Testis (tissue), 3 donors: ENCODE measurements around the gene RPGRIP1. TPM values are rescaled to one million over a fixed set of nuclear protein-coding genes. Genes with fewer than 3 reads are reported as not detected.
"Not testable (repeated sequence)": the region's sequence is repeated elsewhere in the genome, so short reads cannot be mapped to it uniquely, and the experiment has no call there.

Experiments
- DNase-seq: peaks from one replicate; pipeline ENCODE4 v3.0.0-alpha.2; 2019
- H3K27ac ChIP-seq, 2 donors: fragments of 200-600 bp; sonication (generic); one replicate each; pipeline ENCODE4 v1.5.1; 2019
- H3K27me3 ChIP-seq: fragments of 200-600 bp; sonication (generic); one replicate; pipeline ENCODE4 v1.5.1; 2019
- H3K36me3 ChIP-seq: fragments of 200-600 bp; sonication (generic); one replicate; pipeline ENCODE4 v1.5.1; 2017; ENCODE audit warnings: low read depth; ENCODE audit errors: missing control alignments
- H3K4me1 ChIP-seq: fragments of 200-600 bp; sonication (generic); one replicate; pipeline ENCODE4 v1.5.1; 2019
- H3K4me3 ChIP-seq, 2 donors: fragments of 200-600 bp; sonication (generic); one replicate each; pipeline ENCODE4 v1.5.1; 2017 to 2019
- H3K9me3 ChIP-seq: fragments of 200-600 bp; sonication (generic); one replicate; pipeline ENCODE4 v1.5.1; 2017
- POLR2A ChIP-seq: fragments of 450-650 bp; IDR thresholded peaks from one replicate; pipeline ENCODE4 v1.6.1; 2017; ENCODE audit warnings: antibody characterized with exemption, mild to moderate bottlenecking, moderate library complexity
- WGBS, 2 donors: methylation state at CpG; one replicate each; pipeline ENCODE4 v1.1.5; 2018; 5-methylcytosine and 5-hydroxymethylcytosine counted together
- intact Hi-C: fragments of 100-400 bp; cut with DNase I; formaldehyde crosslinking; loops from one replicate; pipeline ENCODE4 v1.15.1; 2023; ENCODE audit warnings: low total_unique reads
- polyA plus RNA-seq: library from polyadenylated mRNA; stranded (reverse); fragments of 350-450 nt; fragmentation: Illumina TruSeq; extraction: RNeasy Lipid Tissue Mini Kit (QIAGEN cat#74804); gene quantifications from one replicate; pipeline ENCODE4 v1.2.3, GENCODE V29; 2014; ENCODE audit warnings: low read depth, low replicate concordance; ENCODE audit not compliant: insufficient read depth
- total RNA-seq, 2 donors: library from RNA; depleted of rRNA; stranded (reverse); fragments of >200 nt; gene quantifications; one replicate each; pipeline ENCODE4 v1.2.3, GENCODE V29; 2016
- TF ChIP-seq, protein P1 (sequence below), 3 experiments: fragments of 450-650 bp in 2 of 3; fragments of 200-600 bp in 1 of 3; sonication (generic) in 1 of 3; IDR thresholded peaks; one replicate each; pipeline ENCODE4 v1.5.1; 2016 to 2019; ENCODE audit warnings: antibody characterized with exemption in 3 of 3, mild to moderate bottlenecking in 2 of 3, moderate library complexity in 1 of 3

Gene RPGRIP1
- total and polyA plus RNA-seq, 3 donors from 2014 or later, result 35.7 to 110 (median 38.9) TPM

DNA sequence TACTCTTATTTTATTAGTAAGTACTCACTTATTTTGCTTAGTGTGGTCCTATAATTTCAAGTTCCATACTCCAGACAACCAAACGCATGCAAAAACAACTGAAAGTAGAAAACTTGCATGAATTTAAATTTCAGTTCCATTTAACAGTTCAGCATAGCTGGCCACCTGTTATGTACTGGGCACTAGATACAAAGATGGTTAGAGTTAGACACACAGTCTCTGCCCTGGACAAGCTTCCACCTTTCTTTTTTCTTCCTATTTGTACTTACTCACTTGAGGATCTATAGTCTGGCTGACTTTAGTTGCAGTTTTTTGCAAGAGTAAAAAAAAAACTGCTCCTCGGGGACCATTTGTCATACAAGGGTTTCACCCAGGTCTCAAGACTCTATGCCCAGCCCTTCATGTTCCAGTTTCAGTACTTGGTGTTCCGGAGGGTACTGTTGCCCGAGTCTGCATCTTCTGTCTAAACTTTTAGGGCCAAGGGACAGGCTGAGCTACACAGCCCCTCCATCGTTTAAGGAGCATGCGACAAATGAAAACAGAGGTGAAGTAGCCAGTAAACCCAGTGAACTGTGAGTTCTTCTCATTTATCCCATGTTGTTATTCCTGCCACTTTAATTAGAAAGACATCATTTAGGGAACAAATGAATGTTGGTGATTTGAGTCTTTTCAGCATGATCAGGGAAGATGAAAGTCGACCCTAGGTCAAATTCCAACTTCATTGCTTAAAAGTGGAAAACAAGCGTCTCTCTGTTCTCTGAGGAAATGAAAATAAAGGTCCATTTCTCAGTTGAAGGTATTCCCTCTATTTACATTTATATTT is 22.3 kb downstream of the RPGRIP1 start:
- WGBS, 2 donors, result 75 to 82% methylated on average over 8 of the region's 8 CpGs
- TF ChIP-seq POLR2A, result no peak
- TF ChIP-seq, protein P1, sequence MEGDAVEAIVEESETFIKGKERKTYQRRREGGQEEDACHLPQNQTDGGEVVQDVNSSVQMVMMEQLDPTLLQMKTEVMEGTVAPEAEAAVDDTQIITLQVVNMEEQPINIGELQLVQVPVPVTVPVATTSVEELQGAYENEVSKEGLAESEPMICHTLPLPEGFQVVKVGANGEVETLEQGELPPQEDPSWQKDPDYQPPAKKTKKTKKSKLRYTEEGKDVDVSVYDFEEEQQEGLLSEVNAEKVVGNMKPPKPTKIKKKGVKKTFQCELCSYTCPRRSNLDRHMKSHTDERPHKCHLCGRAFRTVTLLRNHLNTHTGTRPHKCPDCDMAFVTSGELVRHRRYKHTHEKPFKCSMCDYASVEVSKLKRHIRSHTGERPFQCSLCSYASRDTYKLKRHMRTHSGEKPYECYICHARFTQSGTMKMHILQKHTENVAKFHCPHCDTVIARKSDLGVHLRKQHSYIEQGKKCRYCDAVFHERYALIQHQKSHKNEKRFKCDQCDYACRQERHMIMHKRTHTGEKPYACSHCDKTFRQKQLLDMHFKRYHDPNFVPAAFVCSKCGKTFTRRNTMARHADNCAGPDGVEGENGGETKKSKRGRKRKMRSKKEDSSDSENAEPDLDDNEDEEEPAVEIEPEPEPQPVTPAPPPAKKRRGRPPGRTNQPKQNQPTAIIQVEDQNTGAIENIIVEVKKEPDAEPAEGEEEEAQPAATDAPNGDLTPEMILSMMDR (IDR thresholded peaks at IDR 0.05), result no peak
- H3K27me3 ChIP-seq, result no peaks in the 10 kb centered on the region
- DNase-seq, result no peak
- H3K9me3 ChIP-seq, result no peaks in the 10 kb centered on the region
- intact Hi-C loops, result no loop called here
- no peak overlapping the region for H3K4me3 ChIP-seq
- no peak overlapping the region for H3K27ac ChIP-seq
- H3K4me1 ChIP-seq, result no peaks in the 10 kb centered on the region
- H3K36me3 ChIP-seq, result no peaks in the 10 kb centered on the region

DNA sequence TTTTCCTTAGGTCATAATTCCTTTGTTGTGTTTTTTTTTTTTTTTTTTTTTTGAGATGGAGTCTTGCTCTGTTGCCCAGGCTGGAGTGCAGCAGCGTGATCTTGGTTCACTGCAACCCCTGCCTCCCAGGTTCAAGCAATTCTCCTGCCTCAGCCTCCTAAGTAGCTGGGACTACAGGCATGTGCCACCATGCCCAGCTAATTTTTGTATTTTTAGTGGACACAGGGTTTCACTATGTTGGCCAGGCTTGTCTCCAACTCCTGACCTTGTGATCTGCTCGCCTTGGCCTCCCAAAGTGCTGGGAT is 22.9 kb downstream of the RPGRIP1 start:
- H3K36me3 ChIP-seq, H3K9me3 ChIP-seq, H3K4me3 ChIP-seq, H3K27ac ChIP-seq, H3K4me1 ChIP-seq, H3K27me3 ChIP-seq, intact Hi-C loops, DNase-seq: not testable (repeated sequence)
- WGBS, 2 donors, result 86 to 96% methylated on average over 2 of the region's 2 CpGs

DNA sequence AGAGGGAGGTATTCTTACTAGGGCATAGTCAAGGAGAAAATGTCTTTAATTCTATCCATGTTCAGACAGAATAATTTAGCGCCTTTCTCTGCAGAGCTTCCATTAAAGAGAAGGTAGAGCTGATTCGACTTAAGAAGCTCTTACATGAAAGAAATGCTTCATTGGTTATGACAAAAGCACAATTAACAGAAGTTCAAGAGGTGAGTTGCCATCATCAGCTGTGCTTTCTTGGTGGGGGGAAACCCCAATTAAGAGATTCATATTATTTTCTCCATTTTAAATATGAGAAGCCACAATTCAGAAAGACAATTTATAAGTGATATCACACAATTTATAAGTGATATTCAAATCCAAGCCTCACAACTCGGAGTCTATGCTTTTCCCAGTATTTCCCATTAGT is 27.8 kb downstream of the RPGRIP1 start:
- WGBS, 2 donors, result 78 to 80% methylated on average over 3 of the region's 3 CpGs
- Histone ChIP-seq H3K27me3 (no peaks in the 10 kb centered on the region), H3K4me1 (no peaks in the 10 kb centered on the region), H3K4me3 (no peak overlapping the region), H3K36me3 (no peaks in the 10 kb centered on the region), H3K9me3 (no peaks in the 10 kb centered on the region), H3K27ac (no peak overlapping the region)
- DNase-seq, result no peak
- no peak for TF ChIP-seq POLR2A
- TF ChIP-seq, protein P1 (IDR thresholded peaks at IDR 0.05), result no peak
- intact Hi-C loops, result no loop called here

DNA sequence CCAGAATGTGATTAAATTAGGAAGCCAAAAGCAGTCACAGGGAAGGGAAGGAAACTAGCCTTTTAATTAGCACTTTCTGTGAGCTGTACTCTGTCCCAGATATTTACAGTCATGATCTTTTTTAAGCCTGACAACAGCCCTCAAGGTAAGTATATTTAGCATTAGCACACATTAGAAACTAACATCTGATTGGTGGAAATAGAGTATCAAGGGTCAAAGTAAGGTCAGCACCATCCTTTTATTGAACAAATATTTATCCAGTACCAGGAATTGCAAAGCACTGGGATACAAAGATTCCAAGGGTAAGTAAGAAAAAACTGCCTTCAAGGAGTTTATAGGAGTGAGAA is 28.2 kb downstream of the RPGRIP1 start:
- no peaks in the 10 kb centered on the region for H3K9me3 ChIP-seq
- no peaks in the 10 kb centered on the region for H3K27me3 ChIP-seq
- no peaks in the 10 kb centered on the region for H3K4me1 ChIP-seq
- peak overlapping the region in 1 of 2 donors; percentile 26 for H3K27ac ChIP-seq
- DNase-seq, result no peak
- intact Hi-C loops, result no loop called here
- H3K36me3 ChIP-seq, result no peaks in the 10 kb centered on the region
- peak overlapping the region in 1 of 2 donors; percentile 48 for H3K4me3 ChIP-seq
- TF ChIP-seq, protein P1 (IDR thresholded peaks at IDR 0.05), result no peak
- TF ChIP-seq POLR2A, result no peak

DNA sequence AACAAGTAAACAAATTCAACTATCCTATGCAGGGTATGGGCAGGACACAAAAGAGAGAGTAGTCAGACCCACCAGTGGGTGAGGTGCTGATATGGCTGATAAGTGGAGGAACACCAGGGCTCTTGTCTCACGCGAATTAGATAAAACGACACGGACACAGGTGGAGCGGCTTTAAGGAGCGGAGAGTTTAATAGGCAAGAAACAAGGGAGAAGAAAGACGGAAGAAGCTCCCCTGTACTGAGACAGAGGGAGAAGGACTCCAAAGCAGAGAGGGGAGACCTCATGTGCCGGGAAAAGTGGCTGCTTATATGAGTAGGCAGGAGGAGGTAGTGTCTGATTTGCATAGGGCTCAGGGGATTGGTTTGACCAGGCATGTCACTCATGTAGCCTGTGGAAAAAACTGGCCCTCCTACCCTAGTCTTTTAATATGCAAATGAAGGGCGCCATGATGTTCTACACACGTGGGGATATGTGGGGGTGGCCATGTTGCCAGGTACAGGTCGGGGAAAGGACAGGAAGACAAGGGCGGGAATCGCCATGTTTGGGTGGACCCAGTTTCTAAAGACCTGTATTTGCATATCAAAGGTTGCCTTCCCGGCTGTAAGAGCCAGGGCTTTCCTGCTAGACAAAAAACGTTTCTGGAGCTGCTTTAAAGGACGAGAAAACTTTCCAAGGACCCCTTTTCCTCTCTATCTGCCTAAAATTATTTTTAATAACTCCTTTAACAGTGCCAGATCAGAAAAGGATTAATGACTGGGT is 28.8 kb downstream of the RPGRIP1 start:
- intact Hi-C loops, result no loop called here

More for the DNA sequence above, 28.8 kb downstream of the RPGRIP1 start:
- WGBS, 2 donors, result 2% methylated on average over 16 of the region's 16 CpGs
- H3K9me3 ChIP-seq, result no peaks in the 10 kb centered on the region
- H3K27ac ChIP-seq, result peak overlapping the region in 1 of 2 donors; percentile 26
- H3K4me1 ChIP-seq, result no peaks in the 10 kb centered on the region
- H3K36me3 ChIP-seq, result no peaks in the 10 kb centered on the region
- no peak for TF ChIP-seq POLR2A
- TF ChIP-seq, protein P1 (IDR thresholded peaks at IDR 0.05), result no peak
- no peaks in the 10 kb centered on the region for H3K27me3 ChIP-seq
- H3K4me3 ChIP-seq, result peak overlapping the region; percentile 42 to 48
- peak; percentile 92 for DNase-seq
